IMR-90 (cell line): ENCODE results near the gene CNST. TPM values are rescaled to one million over a fixed set of nuclear protein-coding genes. Genes with fewer than 3 reads are reported as not detected.
A peak's percentile ranks its signal among the peaks of the same experiment; 100 is the strongest.

Experiments
- ATAC-seq: fragments of 200-7000 bp; cut with Tn5 transposase; 2 replicates; pipeline ENCODE4 v1.9.1; 2020; ENCODE audit warnings: low read depth, mild to moderate bottlenecking, moderate library complexity
- BruUV-seq: library from RNA; stranded (reverse); fragments of 400-500 nt; replicated peaks from 2 replicates; lab custom pipeline; 2021; lab: Mats Ljungman, UMichigan
- CTCF ChIA-PET: fragments of 300-600 bp; formaldehyde crosslinking; extraction: SDS; loops from one replicate; lab custom pipeline; 2021; ENCODE audit warnings: antibody characterized with exemption; lab: Yijun Ruan, JAX
- POLR2A ChIA-PET: fragments of 300-600 bp; sonication (Branson Sonifier 250); formaldehyde crosslinking; loops from one replicate; lab custom pipeline; 2022; ENCODE audit warnings: antibody characterized with exemption; ENCODE audit not compliant: unreplicated experiment; lab: Charles Lee
- DNase-seq: peaks from one replicate; pipeline ENCODE4 v3.0.0; 2013
- H2AFZ ChIP-seq: replicated peaks from 2 replicates; pipeline ENCODE3; 2013; ENCODE audit warnings: low read length, mild to moderate bottlenecking; ENCODE audit not compliant: poor library complexity
- H2AK5ac ChIP-seq: 2 replicates; pipeline ENCODE4 v1.6.1; 2013; ENCODE audit warnings: low read depth, low read length, inconsistent platforms
- H2AK9ac ChIP-seq: replicated peaks from 2 replicates; pipeline ENCODE3; 2013; ENCODE audit warnings: mild to moderate bottlenecking, low read depth, low read length, moderate library complexity; ENCODE audit not compliant: poor library complexity
- H2BK120ac ChIP-seq: 2 replicates; pipeline ENCODE4 v1.6.1; 2013; ENCODE audit warnings: low read depth, low read length, inconsistent platforms
- H2BK15ac ChIP-seq: 3 replicates; pipeline ENCODE4 v1.6.1; 2013; ENCODE audit warnings: low read depth, low read length, inconsistent platforms
- H2BK20ac ChIP-seq: 2 replicates; pipeline ENCODE4 v1.6.1; 2013; ENCODE audit warnings: low read depth, mild to moderate bottlenecking, inconsistent platforms, low read length, moderate library complexity
- H2BK5ac ChIP-seq: 2 replicates; pipeline ENCODE4 v1.6.1; 2013; ENCODE audit warnings: mild to moderate bottlenecking, low read depth, low read length, inconsistent platforms; ENCODE audit not compliant: poor library complexity, severe bottlenecking
- H3K14ac ChIP-seq: replicated peaks from 2 replicates; pipeline ENCODE4 v1.6.1; 2013; ENCODE audit warnings: low read depth, low read length, inconsistent platforms
- H3K18ac ChIP-seq: 2 replicates; pipeline ENCODE4 v1.6.1; 2013; ENCODE audit warnings: low read depth, low read length, control low read depth
- H3K23ac ChIP-seq: 2 replicates; pipeline ENCODE4 v1.6.1; 2013; ENCODE audit warnings: low read depth, low read length, inconsistent platforms
- H3K27ac ChIP-seq: 2 replicates; pipeline ENCODE4 v1.5.1; 2013; ENCODE audit warnings: mild to moderate bottlenecking, control low read depth, low read length; ENCODE audit not compliant: insufficient read depth
- H3K27me3 ChIP-seq: 2 replicates; pipeline ENCODE4 v1.6.1; 2013; ENCODE audit warnings: low read length; ENCODE audit not compliant: control insufficient read depth, insufficient read depth
- H3K36me3 ChIP-seq: 2 replicates; pipeline ENCODE4 v1.6.1; 2013; ENCODE audit warnings: low read length, mixed read lengths; ENCODE audit not compliant: control insufficient read depth, insufficient read depth
- H3K4ac ChIP-seq: 2 replicates; pipeline ENCODE4 v1.6.1; 2013; ENCODE audit warnings: low read depth, low read length, inconsistent platforms
- H3K4me1 ChIP-seq: 2 replicates; pipeline ENCODE4 v1.6.1; 2013; ENCODE audit warnings: low read length, mixed read lengths; ENCODE audit not compliant: control insufficient read depth, insufficient read depth
- H3K4me2 ChIP-seq: 2 replicates; pipeline ENCODE4 v1.6.1; 2013; ENCODE audit warnings: low read depth, mild to moderate bottlenecking, control low read depth, low read length, moderate library complexity
- H3K4me3 ChIP-seq: 2 replicates; pipeline ENCODE4 v1.5.1; 2013; ENCODE audit warnings: low read depth, mild to moderate bottlenecking, control low read depth, low read length, moderate library complexity; ENCODE audit not compliant: insufficient read depth
- H3K56ac ChIP-seq: 2 replicates; pipeline ENCODE4 v1.6.1; 2013; ENCODE audit warnings: low read length, inconsistent platforms; ENCODE audit not compliant: insufficient read depth; ENCODE audit errors: extremely low read depth
- H3K79me1 ChIP-seq, 2 experiments: 2 replicates each; pipeline ENCODE4 v1.6.1; 2013; ENCODE audit warnings: low read length in 2 of 2, inconsistent platforms in 1 of 2, low read depth in 1 of 2
- H3K9ac ChIP-seq: 2 replicates; pipeline ENCODE4 v1.6.1; 2013; ENCODE audit warnings: low read depth, low read length, control low read depth
- H3K9me1 ChIP-seq: 2 replicates; pipeline ENCODE4 v1.6.1; 2013; ENCODE audit warnings: low read length, inconsistent platforms; ENCODE audit not compliant: insufficient read depth
- H3K9me3 ChIP-seq: 2 replicates; pipeline ENCODE4 v1.6.1; 2013; ENCODE audit warnings: low read length; ENCODE audit not compliant: control insufficient read depth, insufficient read depth
- H4K20me1 ChIP-seq: 2 replicates; pipeline ENCODE4 v1.6.1; 2013; ENCODE audit warnings: low read length, inconsistent platforms; ENCODE audit not compliant: insufficient read depth
- H4K5ac ChIP-seq: 2 replicates; pipeline ENCODE4 v1.6.1; 2013; ENCODE audit warnings: mild to moderate bottlenecking, low read depth, low read length, control low read depth
- H4K8ac ChIP-seq, 2 experiments: 2 replicates each; pipeline ENCODE4 v1.6.1; 2013; ENCODE audit warnings: low read depth in 2 of 2, low read length in 2 of 2, control low read depth in 1 of 2, inconsistent platforms in 1 of 2
- H4K91ac ChIP-seq: 2 replicates; pipeline ENCODE4 v1.6.1; 2013; ENCODE audit warnings: low read depth, low read length, inconsistent platforms; ENCODE audit not compliant: insufficient read depth
- BHLHE40 ChIP-seq: fragments of 150-350 bp; IDR thresholded peaks from 2 replicates; pipeline ENCODE4 v1.6.1; 2016; ENCODE audit warnings: mild to moderate bottlenecking, low read depth, low read length
- CEBPB ChIP-seq: IDR thresholded peaks from 2 replicates; pipeline ENCODE4 v1.6.1; 2012; ENCODE audit warnings: low read depth, low read length, improper control_type of control experiment
- CHD1 ChIP-seq: IDR thresholded peaks from 2 replicates; pipeline ENCODE4 v1.6.1; 2012; ENCODE audit warnings: low read depth, low read length, improper control_type of control experiment
- MXI1 ChIP-seq: IDR thresholded peaks from 2 replicates; pipeline ENCODE4 v1.6.1; 2012; ENCODE audit warnings: low read depth, mild to moderate bottlenecking, low read length, moderate library complexity, borderline replicate concordance
- NFE2L2 ChIP-seq: fragments of 150-350 bp; IDR thresholded peaks from 2 replicates; pipeline ENCODE4 v1.6.1; 2016; ENCODE audit warnings: low read depth, mild to moderate bottlenecking, low read length
- POLR2A ChIP-seq: IDR thresholded peaks from 2 replicates; pipeline ENCODE4 v1.6.1; 2012; ENCODE audit warnings: mild to moderate bottlenecking, low read depth, low read length
- RAD21 ChIP-seq: IDR thresholded peaks from 2 replicates; pipeline ENCODE4 v1.6.1; 2012; ENCODE audit warnings: low read length, improper control_type of control experiment
- SMC3 ChIP-seq: fragments of 150-350 bp; IDR thresholded peaks from 2 replicates; pipeline ENCODE4 v1.6.1; 2016; ENCODE audit warnings: low read depth, mild to moderate bottlenecking, antibody characterized with exemption, low read length, moderate library complexity
- WGBS, 2 experiments: methylation state at CpG; one replicate each; pipeline versions ENCODE4 v1.1.5 to v1.1.7; 2013; ENCODE audit warnings: missing lambda C conversion rate in 2 of 2; ENCODE audit not compliant: insufficient read length in 1 of 2; ENCODE audit errors: extremely low coverage in 2 of 2; 5-methylcytosine and 5-hydroxymethylcytosine counted together
- dilution Hi-C: fragments of 300-500 bp; cut with HindIII; formaldehyde crosslinking; loops from one replicate; pipeline ENCODE4 v1.14.3; 2018; ENCODE audit warnings: low sequenced_read_pairs; ENCODE audit not compliant: unreplicated experiment
- in situ Hi-C: fragments of 300-500 bp; cut with MboI; formaldehyde crosslinking; loops from 3 replicates; pipeline ENCODE4 v1.14.3; 2019; ENCODE audit warnings: low sequenced_read_pairs, inconsistent platforms, mixed read lengths
- intact Hi-C: fragments of 100-400 bp; cut with micrococcal nuclease; formaldehyde crosslinking; loops from 2 replicates; pipeline ENCODE4 v1.10.0; 2022
- polyA plus RNA-seq, 3 experiments: library from polyadenylated mRNA; depleted of rRNA; stranded (reverse); fragments of >200 nt; gene quantifications; 2 replicates each; pipeline ENCODE4 v1.2.3, GENCODE V29; 2012; ENCODE audit warnings: low replicate concordance in 1 of 3
- total RNA-seq: library from RNA; depleted of rRNA; stranded (reverse); fragments of >200 nt; gene quantifications from 2 replicates; pipeline ENCODE4 v1.2.3, GENCODE V29; 2012
- TF ChIP-seq, protein P1 (sequence below): conservative IDR thresholded peaks from 2 replicates; pipeline ENCODE4 v1.5.1; 2012; ENCODE audit warnings: mild to moderate bottlenecking, low read depth, low read length, improper control_type of control experiment

CNST gene
- total and polyA plus RNA-seq, 2 of the 4 experiments (the other 2 are of a cell fraction): 15.4 to 25.5 TPM

DNA sequence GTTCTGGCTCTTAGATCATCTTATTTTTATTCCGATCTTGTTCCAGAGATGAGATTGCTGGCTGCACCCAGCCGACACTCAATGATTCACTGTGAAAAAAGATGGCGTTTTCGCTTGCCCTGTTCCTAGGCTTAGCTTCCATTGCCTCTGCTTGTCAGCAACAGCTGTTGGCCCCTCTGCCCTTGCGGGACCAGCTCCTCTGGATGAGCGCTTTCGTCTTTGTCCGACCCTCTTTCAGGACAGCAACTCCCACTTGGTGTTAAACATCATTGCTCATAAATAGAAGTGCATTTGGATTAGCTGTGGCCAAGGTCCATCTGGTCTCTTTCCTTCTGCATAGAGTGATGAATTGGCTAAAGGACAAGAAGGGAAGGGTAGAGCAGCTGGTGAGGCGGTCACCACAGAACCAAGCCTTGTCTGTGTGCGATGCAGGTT is 114.5 kb downstream of the CNST start:
- Histone ChIP-seq H2AK9ac (no peak overlapping the region), H3K14ac (no peak overlapping the region), H3K4ac (0 out of 2 replicates have a peak overlapping the region, but pooled peaks have one; percentile 6), H3K27ac (no peak overlapping the region), H3K56ac (no peak overlapping the region), H3K79me1 (no peaks in the 10 kb centered on the region; a peak in 1 of 4 replicates), H2BK5ac (no peak overlapping the region), H3K9ac (no peak overlapping the region), H3K27me3 (no peaks in the 10 kb centered on the region), H2BK15ac (no peak overlapping the region), H4K8ac (no peak overlapping the region), H4K5ac (no peak overlapping the region), H3K23ac (no peak overlapping the region), H2BK120ac (no peak overlapping the region), H4K20me1 (no peaks in the 10 kb centered on the region), H4K91ac (no peak overlapping the region), H3K18ac (no peak overlapping the region), H3K9me3 (no peaks in the 10 kb centered on the region), H3K4me1 (peaks cover 4% of the 10 kb centered on the region; the same call in 1 of the 2 replicates), H3K4me2 (no peak overlapping the region), H3K36me3 (no peaks in the 10 kb centered on the region), H2AFZ (no peak overlapping the region), H2BK20ac (no peak overlapping the region), H2AK5ac (no peak overlapping the region), H3K4me3 (no peak overlapping the region), H3K9me1 (peaks cover 8% of the 10 kb centered on the region)
- no TSS peak for BruUV-seq
- ChIA-PET POLR2A (no interaction called here), CTCF (interaction anchor here (0.6 kb wide), 1 partner anchor 85 kb away, joined by 4 read pairs; no protein-coding TSS in a partner anchor)
- intact Hi-C loops: no loop called here
- dilution Hi-C loops: no loop called here
- no peak for ATAC-seq
- WGBS, 2 experiments: 60% methylated on average over 4 of the region's 10 CpGs; no CpG with 5 or more reads in 1 of the 2 experiments
- in situ Hi-C loops: loop anchor here (25.0 kb wide), 1 partner anchor 1518 kb away; the partner anchor contains the start of gene KIF26B
- TF ChIP-seq SMC3 (no peak), MXI1 (no peak), RAD21 (no peak), CEBPB (no peak), POLR2A (no peak), BHLHE40 (no peak), CHD1 (no peak), NFE2L2 (no peak)
- TF ChIP-seq, protein P1, sequence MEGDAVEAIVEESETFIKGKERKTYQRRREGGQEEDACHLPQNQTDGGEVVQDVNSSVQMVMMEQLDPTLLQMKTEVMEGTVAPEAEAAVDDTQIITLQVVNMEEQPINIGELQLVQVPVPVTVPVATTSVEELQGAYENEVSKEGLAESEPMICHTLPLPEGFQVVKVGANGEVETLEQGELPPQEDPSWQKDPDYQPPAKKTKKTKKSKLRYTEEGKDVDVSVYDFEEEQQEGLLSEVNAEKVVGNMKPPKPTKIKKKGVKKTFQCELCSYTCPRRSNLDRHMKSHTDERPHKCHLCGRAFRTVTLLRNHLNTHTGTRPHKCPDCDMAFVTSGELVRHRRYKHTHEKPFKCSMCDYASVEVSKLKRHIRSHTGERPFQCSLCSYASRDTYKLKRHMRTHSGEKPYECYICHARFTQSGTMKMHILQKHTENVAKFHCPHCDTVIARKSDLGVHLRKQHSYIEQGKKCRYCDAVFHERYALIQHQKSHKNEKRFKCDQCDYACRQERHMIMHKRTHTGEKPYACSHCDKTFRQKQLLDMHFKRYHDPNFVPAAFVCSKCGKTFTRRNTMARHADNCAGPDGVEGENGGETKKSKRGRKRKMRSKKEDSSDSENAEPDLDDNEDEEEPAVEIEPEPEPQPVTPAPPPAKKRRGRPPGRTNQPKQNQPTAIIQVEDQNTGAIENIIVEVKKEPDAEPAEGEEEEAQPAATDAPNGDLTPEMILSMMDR: no peak
- DNase-seq: peak; percentile 5
